Left cardiac atrium (tissue), 4 donors: ENCODE measurements around the gene ARAP3. TPM values are rescaled to one million over a fixed set of nuclear protein-coding genes. Genes with fewer than 3 reads are reported as not detected.

Experiments
- ATAC-seq, 2 donors: fragments of 200-7000 bp; cut with Tn5 transposase; one replicate each; pipeline ENCODE4 v1.9.1; 2020; ENCODE audit warnings: mild to moderate bottlenecking in 2 of 2, moderate library complexity in 2 of 2
- DNase-seq: peaks from one replicate; pipeline ENCODE4 v3.0.0-alpha.2; 2020
- intact Hi-C, 2 donors: fragments of 100-400 bp; cut with DNase I; formaldehyde crosslinking; loops; one replicate each; pipeline versions ENCODE4 v1.14.1 to v1.15.1; 2022 to 2023
- total RNA-seq, 2 donors: library from RNA; stranded (reverse); fragmentation: NEBNext Ultra II Directional; extraction: Animal tissue kit (Norgen Biotek cat#: 25700); gene quantifications; one replicate each; pipeline ENCODE4 v1.2.1, GENCODE V29; 2021
- donor health status: DM: no; HTN: yes; CAD: no.
- donor health status: DM: no; HTN: yes; CAD: no; lungs with severe emphysema.
- donor health status: DM: yes; HTN: yes; CAD: no.
- donor health status: Dilated cardiomyopathy.

The ARAP3 gene
- total RNA-seq, 2 donors from 2014 or later: 10.1 to 18.7 TPM

GRCh38 chr5:141605523-141606277, 76.3 kb downstream of the ARAP3 start:
- DNase-seq (peak; percentile 55), ATAC-seq (peak; percentile 74 to 90)
- intact Hi-C loops: no loop called here

- ATAC-seq: peak; percentile 85 to 96
- DNase-seq: peak; percentile 67
- intact Hi-C loops: no loop called here
Measured at GRCh38 chr5:141603923-141604717, 77.9 kb downstream of the ARAP3 start.

Other genes starting within 250 kb of the ARAP3 start
- gene PCDHGC3, start 206.3 kb downstream of the ARAP3 start, total RNA-seq: 10 to 100 TPM; 33.7 to 39.1 TPM
- 1 to 10 TPM; 1.4 to 1.7 TPM for gene PCDHGC4, start 197.2 kb downstream of the ARAP3 start, total RNA-seq
- gene PCDHGC5, start 193.1 kb downstream of the ARAP3 start, total RNA-seq: 1 to 10 TPM in 1 of 2 donors, under 1 TPM in 1; 0.97 to 1.7 TPM
- gene DIAPH1, start 63.2 kb downstream of the ARAP3 start, total RNA-seq: 10 to 100 TPM; 25.9 to 39.4 TPM
- 10 to 100 TPM; 21.1 to 29.8 TPM for gene HDAC3, start 45.4 kb downstream of the ARAP3 start, total RNA-seq
- gene RELL2, start 45.2 kb downstream of the ARAP3 start, total RNA-seq: 1 to 10 TPM; 1.4 to 1.6 TPM
- 1 to 10 TPM; 6.1 to 7.3 TPM for gene FCHSD1, start 30.8 kb downstream of the ARAP3 start, total RNA-seq
- 10 to 100 TPM; 20.7 to 36.0 TPM for gene PCDH1, start 196.2 kb upstream of the ARAP3 start, total RNA-seq
- gene DELE1, start 241.6 kb upstream of the ARAP3 start, total RNA-seq: 10 to 100 TPM; 79.9 to 85.5 TPM